22Rv1 (cell line): Measurements from ENCODE around the gene EML3.
"Not testable (repeated sequence)": the region's sequence is repeated elsewhere in the genome, so short reads cannot be mapped to it uniquely, and the experiment has no call there.

Experiments used
- H3K27ac ChIP-seq: fragments of 450-650 bp; 2 replicates; pipeline ENCODE4 v1.5.1; 2017
- ZFX ChIP-seq: fragments of 450-650 bp; IDR thresholded peaks from 2 replicates; pipeline ENCODE4 v1.6.1; 2017; ENCODE audit warnings: antibody characterized with exemption, borderline replicate concordance
- TF ChIP-seq, protein P1 (sequence below): fragments of 450-650 bp; IDR thresholded peaks from 2 replicates; pipeline ENCODE4 v1.5.1; 2017; ENCODE audit warnings: mild to moderate bottlenecking

Gene EML3

DNA sequence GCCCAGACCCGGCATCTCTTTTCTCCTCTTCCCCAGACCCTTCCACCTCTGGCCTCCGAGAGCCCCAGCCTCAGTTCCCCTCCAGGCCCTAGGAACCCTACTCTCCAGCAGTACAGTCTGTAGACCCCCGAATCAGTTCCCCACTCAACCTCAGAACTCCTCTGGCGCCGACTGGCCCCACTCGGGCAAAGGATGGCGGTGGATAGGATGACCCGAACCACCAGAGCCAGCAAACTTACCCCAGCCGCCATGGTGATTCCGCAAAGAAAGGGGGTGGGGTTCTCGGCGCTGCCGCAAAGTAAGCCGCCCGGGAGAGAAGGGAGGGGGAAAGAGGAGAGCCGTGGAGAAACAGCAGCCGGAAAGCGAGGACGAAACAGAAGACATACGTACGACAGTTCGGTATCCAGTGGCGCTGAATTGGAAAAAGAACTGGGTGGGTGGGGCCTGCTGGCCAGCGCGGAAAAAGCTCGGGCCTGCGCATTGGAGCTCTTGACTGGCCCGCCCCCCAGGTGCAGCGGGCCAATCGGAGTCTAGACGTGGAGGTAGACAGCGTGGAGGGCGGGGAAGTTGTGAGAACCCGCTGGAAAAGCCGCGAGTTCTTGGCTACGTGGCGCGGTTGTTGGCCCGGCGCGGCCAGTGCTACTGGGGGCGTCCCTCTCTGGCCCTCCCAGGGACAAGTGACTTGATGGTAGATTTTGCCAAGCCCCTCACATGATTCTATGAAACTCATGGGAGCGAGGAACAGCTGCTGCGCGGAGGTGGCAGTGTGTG, 38.8 kb downstream of the EML3 start, which contains the start of gene EEF1G:
Gene EEF1G (minus strand): TSS at position 300 of the 771 bp plus-strand sequence. CDS start 49 bp downstream, at position 251.
- peak within 1 kb of the TSS; percentile 79 for H3K27ac ChIP-seq
- TF ChIP-seq ZFX = no peak
- TF ChIP-seq, protein P1, sequence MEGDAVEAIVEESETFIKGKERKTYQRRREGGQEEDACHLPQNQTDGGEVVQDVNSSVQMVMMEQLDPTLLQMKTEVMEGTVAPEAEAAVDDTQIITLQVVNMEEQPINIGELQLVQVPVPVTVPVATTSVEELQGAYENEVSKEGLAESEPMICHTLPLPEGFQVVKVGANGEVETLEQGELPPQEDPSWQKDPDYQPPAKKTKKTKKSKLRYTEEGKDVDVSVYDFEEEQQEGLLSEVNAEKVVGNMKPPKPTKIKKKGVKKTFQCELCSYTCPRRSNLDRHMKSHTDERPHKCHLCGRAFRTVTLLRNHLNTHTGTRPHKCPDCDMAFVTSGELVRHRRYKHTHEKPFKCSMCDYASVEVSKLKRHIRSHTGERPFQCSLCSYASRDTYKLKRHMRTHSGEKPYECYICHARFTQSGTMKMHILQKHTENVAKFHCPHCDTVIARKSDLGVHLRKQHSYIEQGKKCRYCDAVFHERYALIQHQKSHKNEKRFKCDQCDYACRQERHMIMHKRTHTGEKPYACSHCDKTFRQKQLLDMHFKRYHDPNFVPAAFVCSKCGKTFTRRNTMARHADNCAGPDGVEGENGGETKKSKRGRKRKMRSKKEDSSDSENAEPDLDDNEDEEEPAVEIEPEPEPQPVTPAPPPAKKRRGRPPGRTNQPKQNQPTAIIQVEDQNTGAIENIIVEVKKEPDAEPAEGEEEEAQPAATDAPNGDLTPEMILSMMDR = no peak

DNA sequence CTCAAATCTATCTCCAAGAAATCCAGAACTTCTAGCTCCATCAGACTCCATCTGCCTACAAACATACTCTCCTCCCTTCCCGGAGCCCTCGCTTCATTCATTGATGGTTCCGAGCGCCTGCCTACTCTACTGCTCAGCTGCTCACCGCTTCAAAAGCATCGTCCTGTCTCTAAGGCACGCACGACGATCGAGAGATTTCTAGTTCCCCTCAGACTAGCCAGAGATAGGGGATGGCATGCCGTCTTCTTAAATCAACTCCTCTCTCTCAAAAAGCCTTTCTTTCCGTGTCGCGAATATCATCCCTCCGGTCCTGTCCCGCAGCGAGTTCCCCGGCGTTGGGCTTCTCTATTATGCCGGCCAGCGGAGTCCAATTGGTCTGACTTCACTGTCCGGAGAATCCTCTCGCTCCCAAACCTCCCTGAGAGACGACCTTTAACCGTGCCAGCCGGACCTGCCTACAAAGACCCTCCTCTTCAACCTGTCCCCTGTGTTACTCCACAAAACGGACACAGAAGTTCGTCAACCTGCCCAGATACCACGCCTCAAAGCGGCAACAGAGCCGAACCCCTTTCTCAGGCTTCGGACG, 39.5 kb downstream of the EML3 start:
- H3K27ac ChIP-seq = peak overlapping the region; percentile 79
- TF ChIP-seq, protein P1 = no peak
- TF ChIP-seq ZFX = no peak

DNA sequence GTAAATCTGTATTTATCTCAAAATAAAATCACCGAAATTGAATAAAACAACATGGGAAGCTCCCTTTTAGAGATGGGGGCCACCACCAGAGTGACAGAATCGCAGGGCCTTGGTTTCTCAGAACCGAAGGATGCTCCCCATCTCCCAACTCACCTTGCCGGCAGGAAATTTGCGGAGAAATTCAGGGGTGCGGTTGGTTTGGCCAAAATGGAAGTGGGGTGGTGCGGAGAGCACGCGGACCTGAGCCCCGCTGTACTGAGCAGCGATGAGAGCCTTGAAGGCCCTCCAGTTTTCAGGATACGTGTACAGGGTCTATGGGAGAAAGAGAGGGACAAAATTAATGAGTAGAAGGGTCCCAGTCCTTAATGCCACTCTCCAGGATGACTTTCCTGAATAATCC, 40.1 kb downstream of the EML3 start:
- no peak for TF ChIP-seq ZFX
- TF ChIP-seq, protein P1 = no peak
- peak overlapping the region; percentile 79 for H3K27ac ChIP-seq

DNA sequence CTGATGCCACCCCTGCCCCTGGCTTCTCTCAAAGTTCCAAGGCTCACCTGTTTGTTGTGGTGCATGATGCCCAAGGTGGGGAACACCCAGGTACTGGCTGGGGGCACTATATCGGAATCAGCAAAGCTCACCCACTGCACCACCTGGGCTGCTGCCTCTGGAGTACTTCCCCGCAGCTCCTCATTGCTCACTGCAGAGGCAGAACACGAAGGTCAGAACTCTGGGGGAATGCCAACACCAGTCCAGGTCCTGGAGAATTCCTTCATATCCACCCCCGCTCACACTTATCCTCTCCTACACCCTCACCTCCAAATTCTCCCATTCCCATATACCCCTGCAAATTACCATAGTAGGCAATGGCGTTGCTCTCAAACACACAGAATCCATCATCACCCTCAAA, 41.1 kb downstream of the EML3 start:
- 0 out of 2 replicates have a peak overlapping the region, but pooled peaks have one; percentile 79 for H3K27ac ChIP-seq

DNA sequence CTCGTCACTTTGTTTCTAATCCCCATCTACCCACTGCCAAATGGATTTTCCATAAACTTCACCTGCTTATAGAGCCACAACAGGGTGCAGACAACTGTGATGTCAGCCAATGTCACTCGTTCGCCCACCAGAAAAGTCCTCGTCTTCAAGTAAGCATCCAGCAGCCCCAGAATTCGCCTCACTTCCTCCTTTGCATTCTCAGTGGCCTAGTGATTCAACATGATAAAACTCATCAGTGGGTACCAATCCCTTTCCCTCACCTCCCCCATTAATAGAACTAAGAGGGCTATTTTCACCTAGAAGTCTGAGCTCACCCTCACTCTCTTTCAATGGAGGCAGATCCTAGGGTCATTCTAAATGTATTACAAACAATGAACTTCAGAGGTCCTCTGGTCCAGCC, 41.7 kb downstream of the EML3 start:
- not testable (repeated sequence) for H3K27ac ChIP-seq

DNA sequence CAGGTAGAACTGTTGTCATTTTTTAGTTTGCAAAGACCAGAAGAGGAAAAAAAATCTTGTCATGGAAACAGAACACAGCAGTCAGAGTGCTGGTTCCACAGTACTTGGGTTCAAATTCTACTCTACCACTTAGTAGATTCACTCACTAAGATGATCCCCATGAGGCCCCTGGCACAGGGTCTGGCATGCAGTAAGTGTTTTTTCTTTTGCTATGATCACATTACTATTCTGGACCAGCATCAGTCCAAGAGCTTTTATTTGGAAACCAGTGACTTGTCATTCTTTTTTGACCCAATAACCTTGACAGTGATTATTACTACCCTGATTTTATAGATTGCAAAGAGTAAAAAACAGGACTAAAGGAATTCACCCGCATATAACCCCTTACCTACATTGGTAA, 43.0 kb downstream of the EML3 start:
- TF ChIP-seq, protein P1 = no peak
- no peak for TF ChIP-seq ZFX
- H3K27ac ChIP-seq = peak overlapping the region; percentile 4; the same call in 1 of the 2 replicates

DNA sequence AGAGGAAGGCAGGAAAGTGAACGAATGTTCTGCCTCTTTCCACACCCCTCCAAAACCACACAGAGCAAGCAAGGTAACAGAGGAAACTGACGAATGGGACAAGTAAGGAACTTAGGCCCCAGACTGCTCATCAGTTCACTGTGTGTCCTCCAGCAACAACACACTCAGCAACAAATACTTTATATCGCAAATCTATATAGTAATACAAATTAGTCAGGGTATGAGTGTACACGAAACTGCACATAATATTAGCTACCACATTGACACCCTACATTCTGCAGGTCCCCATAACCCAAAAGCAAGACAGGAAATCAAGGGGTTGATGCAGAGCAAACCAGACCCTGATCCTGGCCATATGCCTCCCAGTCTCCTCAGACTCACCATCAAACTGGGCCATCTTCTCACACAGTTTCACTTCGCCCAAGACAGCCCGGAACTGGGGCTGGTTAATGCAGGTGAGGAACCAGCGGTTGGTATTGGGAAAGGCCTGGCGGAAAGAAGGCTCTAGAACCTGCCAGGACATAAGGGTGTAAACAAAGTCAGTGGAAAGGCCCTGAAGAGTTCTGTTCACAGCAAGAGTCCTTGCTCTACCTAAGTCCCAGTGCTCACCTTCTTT, 45.4 kb downstream of the EML3 start:
- TF ChIP-seq, protein P1 = no peak
- H3K27ac ChIP-seq = peak overlapping the region; percentile 43; the same call in 1 of the 2 replicates

DNA sequence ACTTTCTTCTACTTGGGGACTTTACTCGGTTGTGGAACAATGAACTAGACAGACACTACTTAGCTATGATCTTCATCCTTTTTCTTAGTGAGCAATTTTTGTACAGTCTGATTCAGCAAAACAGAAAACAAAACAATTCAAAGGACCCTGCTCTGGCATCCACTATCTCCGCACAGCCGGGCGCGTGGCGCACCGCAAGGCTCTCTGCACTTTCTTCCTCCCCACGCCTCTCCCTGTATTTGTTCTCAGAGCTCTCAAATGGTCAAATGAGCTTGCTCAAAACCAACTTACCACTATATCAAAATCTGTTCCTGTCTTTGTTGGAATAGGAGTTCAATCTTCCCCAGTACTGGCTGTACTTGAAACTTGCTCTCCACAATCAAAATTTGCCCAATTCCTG, 46.3 kb downstream of the EML3 start:
- no peak for TF ChIP-seq ZFX
- TF ChIP-seq, protein P1 = no peak
- H3K27ac ChIP-seq = peak overlapping the region; percentile 43; the same call in 1 of the 2 replicates
